Uterus (tissue), 2 donors: ENCODE measurements around the gene JARID2.

Experiments
- CTCF ChIP-seq, 4 experiments: fragments of 200-600 bp in 2 of 4; fragments of 450-650 bp in 2 of 4; sonication (generic) in 2 of 4; IDR thresholded peaks; one replicate each; pipeline ENCODE4 v1.5.1; 2016 to 2019; ENCODE audit warnings: antibody characterized with exemption in 4 of 4, mild to moderate bottlenecking in 2 of 4, moderate library complexity in 1 of 4
- POLR2A ChIP-seq, 2 donors: fragments of 450-650 bp; IDR thresholded peaks; one replicate each; pipeline ENCODE4 v1.6.1; 2016; ENCODE audit warnings: antibody characterized with exemption in 2 of 2, mild to moderate bottlenecking in 1 of 2, moderate library complexity in 1 of 2

- TF ChIP-seq CTCF (IDR thresholded peaks at IDR 0.05) (no peak), POLR2A (IDR thresholded peaks at IDR 0.05) (no peak)
Observed at GRCh38 chr6:15317934-15318902, 72.3 kb downstream of the JARID2 start.
